Measurements from ENCODE around the gene FBXL19.

GRCh38 chr16:30954993-30955392 is 31.6 kb downstream of the FBXL19 start:
- no peak for TF ChIP-seq CTCF (IDR thresholded peaks at IDR 0.05; ENCODE audit: low read depth, low read length, poor library complexity, severe bottlenecking)
- no peak for TF ChIP-seq EZH2phosphoT487 (IDR thresholded peaks at IDR 0.05; ENCODE audit: borderline replicate concordance, low read length)

Data from DOHH2 (cell line).